HG02870 (cell line): ENCODE results near the gene CDH23.
A peak's percentile ranks its signal among the peaks of the same experiment; 100 is the strongest.

Source experiments
- ATAC-seq: cut with Tn5 transposase; IDR thresholded peaks from one replicate; pipeline ENCODE4 v1.9.1; 2021; ENCODE audit warnings: mild to moderate bottlenecking, moderate library complexity; ENCODE audit not compliant: unreplicated experiment

Gene CDH23

GRCh38 chr10:71648254-71648932 is 251.7 kb downstream of the CDH23 start:
- no peak for ATAC-seq

- no peak for ATAC-seq
Measured at GRCh38 chr10:71648933-71649320, 252.2 kb downstream of the CDH23 start.

GRCh38 chr10:71649631-71650030 is 252.9 kb downstream of the CDH23 start:
- peak; percentile 53 for ATAC-seq

GRCh38 chr10:71650397-71650796 is 253.7 kb downstream of the CDH23 start:
- no peak for ATAC-seq

DNA sequence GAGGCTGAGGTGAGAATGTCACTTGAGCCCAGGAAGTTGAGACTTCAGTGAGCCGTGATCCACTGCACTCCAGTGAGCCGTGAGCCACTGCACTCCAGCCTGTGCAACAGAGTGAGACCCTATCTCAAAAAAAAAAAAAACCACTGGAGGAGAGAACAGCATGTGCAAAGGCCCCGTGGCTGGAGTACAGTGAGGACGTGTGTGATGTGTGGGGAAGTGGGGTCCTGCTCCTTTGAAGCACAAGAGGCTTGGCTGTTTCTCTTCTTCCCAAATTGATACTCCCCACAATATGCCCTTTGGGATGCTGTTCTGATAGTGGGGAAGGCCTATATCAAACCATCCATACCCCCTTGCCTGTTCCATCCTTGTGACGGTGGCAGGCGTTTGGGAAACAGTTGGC is 254.7 kb downstream of the CDH23 start:
- ATAC-seq = no peak

DNA sequence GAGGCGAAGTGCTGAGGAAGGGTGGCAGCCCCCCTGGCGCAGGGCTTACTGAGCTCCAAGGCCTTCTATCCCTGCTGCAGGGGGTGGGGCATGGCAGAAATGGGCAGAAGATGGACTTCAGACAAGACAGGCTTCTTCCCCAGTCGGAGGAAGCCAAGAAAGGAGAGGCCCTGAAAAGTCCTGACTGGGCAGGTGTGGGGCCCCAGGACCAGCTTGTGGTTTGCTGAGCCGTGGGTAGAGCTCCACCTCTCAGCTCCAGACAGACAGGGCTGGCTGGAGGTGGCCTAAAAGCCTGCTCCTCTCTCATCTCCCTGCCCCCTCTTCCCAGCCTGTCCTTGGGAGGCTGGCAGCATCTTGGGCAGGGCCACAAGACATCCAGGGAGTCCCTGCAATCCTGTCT is 255.2 kb downstream of the CDH23 start:
- no peak for ATAC-seq

DNA sequence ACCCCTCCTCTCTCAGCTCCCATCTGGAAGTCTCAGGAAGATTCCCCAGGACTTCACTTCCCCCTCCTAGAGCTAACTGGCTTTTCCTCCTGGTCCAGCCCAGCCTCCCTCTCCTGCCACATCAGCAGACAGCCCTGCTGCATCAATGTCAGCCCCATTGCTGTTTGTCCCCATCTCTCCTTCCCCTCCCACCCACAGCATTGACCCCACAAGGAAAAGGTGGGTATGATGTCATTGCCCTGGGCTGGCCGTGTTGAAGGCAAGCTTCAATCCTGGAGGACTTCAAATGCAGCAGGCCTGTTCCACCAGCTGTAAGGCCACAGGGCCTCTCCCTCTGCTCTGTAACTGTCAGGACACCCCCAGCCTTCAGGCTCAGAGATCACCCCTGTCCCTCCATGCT is 256.3 kb downstream of the CDH23 start:
- no peak for ATAC-seq

DNA sequence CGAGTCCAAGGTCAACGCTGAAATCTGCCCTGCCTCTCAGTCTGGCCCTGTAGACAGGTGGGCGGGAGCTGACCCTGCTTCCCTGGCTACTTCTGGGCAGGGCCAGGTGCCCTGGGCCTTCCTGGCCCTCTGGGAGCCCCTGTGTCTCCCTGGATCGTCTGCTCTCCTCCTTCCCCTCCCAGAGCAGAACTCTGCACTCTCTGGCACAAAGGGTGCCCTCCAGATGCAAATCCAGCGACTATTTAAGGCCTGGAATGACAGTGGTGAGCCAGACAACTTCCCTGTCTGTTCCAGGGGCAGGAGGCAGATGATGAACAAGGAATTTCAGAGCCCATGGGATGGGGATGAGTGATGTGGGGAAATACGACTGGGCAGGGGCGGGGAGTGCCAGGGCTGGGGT is 259.5 kb downstream of the CDH23 start:
- no peak for ATAC-seq

DNA sequence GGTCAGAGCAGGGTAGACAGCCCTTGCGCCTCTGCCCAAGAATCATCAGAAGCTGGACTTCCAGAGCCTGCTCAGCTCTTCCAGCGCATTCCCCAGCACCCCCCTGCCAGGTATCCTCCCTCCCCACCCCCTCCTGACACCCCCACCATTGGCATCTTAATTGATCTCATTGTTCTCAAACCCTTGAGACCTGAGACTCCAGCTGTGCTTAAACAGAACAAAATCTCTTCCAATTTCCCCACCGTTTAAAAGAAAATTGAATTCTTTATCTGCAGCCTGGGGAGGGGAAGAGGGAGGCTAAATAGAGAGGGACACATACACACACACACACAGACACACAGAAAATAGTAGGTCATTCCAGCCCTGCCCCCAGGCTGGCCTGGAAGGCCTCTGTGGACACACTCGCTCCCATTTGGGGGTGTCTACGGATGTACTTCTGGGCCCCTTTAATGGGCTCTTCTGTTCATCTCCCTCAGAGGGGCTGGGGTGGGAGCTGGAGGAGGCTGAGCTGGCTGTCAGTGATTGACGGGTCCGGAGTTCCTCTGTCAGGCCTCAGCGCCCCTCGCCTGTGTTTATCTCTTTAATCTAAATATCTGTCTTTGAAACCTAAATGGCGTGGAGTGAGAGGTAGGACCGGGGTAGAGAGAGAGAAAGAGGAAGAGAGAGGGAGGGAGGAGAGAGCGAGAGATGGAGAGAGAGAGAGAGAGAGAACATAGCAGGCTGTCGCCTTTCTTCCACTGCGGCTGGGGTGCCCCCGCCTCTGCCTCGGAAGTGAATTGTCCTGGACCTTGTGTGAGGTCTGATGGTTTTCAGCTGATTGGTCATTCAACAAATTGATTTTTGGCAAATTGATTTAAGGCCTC is 261.1 kb downstream of the CDH23 start:
- no peak for ATAC-seq

DNA sequence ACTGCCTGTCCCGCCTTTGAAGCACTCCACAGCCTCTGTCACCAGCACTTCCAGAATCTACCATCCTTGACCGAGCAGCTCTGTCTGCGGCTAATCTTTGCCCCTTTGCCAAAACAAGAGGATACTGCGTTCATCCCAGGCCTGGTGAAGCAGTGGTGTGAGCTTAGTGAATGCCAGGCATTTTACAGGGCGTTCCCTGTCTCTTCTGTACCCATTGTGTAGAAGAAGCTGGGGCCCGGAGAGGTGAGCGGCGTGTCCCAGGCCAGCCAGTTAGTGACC is 261.7 kb downstream of the CDH23 start:
- no peak for ATAC-seq

DNA sequence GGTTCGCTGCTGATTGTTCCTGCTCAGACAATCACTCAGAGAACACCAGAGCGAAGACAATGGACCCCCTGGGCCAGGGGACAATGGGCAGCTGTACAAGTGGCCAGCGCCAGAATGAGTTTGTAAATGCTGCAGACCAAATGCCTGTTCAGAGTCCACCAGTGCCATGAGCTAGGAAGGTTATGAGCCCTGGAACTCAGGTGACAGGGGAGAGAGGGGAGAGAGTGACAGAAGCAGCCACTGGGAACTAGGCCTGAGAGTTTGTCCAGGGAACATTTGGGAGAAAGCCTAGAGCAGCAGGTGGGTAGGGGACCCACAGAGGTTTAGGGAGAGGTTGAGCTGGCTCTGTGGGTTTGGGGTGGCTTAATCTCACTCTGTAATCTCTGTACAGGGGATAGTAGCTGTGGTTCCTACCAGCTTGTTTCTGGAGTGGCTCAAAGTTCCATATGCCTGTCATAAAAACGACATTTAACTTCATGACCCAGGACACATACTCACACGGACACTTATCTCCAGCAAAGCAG is 262.5 kb downstream of the CDH23 start:
- ATAC-seq = no peak

DNA sequence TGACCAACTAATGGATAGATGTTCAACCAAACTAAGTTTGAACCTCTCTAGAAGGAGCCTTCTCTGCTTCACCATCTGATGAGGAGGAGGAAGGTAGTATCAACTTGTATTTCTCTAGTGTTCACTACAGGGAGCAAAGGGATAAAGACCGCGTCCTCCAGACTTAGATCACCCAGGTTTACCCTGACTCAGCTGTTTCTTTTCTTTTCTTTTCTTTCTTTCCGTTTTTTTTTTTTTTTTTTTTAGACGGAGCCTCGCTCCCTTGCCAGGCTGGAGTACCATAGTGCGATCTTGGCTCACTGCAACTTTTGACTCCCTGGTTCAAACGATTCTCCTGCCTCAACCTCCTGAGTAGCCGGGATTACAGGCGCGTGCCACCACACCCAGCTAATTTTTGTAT is 263.0 kb downstream of the CDH23 start:
- no peak for ATAC-seq

DNA sequence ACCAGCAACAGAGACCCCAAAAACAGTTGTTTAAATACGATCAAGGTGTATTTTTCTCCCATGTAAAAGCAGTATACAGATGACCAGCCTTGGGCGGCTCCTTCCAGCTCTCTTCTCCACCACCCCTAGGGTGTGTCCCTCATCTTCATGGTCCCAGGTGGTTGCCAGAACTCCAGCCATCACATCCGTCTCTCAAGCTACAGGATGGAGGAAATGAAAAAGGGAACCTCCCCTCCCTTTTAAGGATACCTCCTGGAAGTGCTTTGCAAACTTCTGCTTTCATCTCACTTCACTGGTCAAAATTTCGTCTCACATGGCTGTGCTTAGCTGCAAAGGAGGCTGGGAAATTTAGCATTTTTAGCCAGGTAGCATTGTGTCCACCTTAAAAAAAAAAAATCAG is 263.6 kb downstream of the CDH23 start:
- no peak for ATAC-seq

DNA sequence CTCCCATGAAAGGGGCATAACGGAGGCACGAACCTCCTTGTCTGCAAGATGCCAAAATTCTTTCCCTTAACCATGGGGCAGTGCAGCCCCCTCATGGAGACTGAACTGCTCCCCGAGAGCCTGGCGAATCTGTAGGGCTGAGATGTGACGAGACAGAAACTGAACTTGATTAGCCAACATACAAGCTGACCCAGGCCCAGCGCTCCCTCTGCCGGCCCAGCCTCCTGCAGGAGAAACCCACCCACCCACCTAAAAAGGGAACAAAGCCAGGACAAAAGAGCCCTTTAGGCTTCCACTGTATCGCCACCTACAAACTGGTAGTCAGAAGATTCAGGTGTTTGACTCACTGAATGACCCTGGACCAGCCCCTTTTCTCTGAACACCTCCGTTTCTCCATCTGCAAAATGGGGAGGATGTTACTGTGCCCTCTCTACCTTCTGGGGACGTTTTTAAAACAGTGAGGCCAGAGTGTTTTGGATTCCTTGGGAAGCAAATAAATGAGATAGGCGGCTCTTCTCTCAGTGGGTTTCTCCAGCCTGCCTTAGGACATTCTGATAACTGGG is 264.4 kb downstream of the CDH23 start:
- ATAC-seq = no peak

GRCh38 chr10:71661779-71662336 is 265.1 kb downstream of the CDH23 start:
- ATAC-seq = no peak

GRCh38 chr10:71663311-71663710 is 266.6 kb downstream of the CDH23 start:
- ATAC-seq = no peak

GRCh38 chr10:71664585-71664984 is 267.9 kb downstream of the CDH23 start:
- no peak for ATAC-seq

- ATAC-seq = no peak
Measured at GRCh38 chr10:71665456-71665855, 268.7 kb downstream of the CDH23 start.

DNA sequence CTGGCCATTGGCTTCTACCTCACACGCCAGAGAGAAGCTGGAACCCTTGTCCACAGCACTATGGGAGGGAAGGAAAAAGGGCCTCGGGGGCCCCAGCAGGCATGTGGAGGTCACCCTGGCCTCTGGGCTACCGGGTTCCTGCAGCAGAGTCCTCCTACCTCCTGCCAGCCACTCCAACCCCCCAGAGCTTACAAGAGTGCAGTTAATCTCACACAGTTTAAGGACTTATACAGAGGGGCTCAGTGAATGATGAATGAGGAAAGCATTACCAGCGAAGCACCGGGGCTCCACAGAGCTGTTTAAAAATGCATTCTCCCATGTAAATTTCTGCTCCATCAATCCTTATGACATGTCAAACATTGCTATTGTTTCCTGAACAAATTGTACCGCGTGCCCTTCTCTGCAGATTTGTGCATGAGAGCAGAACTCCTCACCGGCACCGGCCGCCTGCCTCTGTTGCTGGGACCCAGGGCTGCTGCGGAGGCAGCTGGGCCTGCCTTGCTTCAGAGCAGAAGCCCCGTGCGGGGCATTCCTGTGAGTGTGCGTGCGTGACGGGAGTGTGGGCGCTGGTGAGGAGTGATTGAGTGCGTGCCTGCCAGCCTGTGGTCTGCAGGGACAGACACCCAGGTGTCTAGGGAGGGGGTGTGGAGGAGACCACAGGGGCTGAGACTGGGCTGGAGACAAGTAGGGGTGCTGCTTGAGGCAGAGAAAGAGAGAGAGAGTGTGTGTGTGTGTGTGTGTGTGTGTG is 270.1 kb downstream of the CDH23 start:
- ATAC-seq = no peak

GRCh38 chr10:71667387-71667752 is 270.6 kb downstream of the CDH23 start:
- no peak for ATAC-seq
